ENCODE measurements around the gene POPDC2.

POPDC2 gene

DNA sequence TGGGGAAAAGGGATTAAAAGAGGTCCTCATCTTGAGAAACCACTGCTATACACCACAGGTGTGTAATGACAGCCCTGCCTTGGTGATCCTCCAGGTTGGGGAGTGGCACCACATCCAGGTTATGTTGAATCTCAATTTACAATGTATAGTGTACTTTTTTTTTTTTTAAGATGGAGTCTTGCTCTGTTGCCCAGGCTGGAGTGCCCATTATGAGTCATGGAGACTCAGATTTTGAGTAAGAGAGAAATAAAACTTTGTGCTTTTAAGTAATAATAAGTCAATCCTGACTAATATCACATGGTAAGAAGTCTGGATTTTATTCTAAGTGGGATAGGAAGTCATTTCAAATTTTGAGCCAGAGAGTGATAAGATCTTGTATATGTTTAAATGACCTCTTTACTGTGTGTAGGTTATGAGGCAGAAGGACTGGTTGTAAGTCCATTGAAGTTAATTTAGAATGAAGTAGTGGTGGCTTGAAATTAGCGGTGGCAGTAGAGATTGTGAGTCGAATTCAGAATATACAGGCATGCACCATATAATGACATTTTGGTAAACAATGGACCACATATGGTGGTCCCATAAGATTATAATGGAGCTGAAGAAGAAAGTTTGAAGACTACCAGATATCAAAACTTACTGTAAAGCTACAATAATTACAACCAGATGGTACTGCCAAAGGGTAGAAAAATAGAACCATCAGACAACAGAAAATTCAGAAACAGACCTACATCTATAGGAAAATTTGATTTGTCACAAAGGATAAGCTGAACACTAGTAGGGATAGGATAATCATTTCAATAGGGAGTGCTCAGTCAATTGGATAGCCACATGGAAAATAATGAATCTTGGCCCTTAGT is 20.7 kb downstream of the POPDC2 start:
- no peak for DNase-seq (ENCODE audit: low spot score)

DNA sequence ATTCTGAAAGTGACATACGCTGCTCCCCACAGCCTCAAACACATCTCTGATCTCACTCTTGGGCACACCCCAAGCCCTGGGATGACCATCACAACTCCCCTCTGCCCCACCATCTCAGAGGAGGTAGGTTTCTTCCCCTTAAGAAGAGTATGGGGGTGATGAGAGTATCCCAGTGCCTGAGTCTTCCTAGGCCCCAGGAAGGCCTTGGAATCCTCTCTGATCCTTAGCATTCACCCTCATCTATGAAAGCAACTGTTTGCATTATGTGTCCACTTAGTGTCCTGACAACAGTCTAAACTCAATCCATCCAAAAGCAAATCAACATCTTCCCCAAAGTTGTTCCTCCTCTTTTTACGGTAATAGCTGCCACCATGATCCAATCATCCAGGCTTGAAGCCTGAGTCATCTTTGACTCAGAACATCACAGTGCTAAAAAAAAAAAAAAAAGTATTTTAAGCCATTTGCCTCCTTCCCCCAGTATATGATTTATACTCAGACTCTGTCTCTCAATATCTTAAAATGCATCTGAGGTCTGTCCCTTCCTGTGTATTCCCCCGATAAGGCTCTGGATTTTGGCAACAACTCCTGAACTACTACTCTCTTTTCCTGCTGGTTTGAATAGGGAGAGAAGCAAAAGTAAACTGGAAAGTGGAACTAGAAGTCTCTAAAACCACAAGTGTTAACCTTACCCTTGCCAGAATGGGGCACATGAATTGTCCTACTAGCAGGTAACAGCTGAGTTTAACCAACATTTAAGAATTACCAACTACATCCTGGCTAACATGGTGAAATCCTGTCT is 22.5 kb downstream of the POPDC2 start:
- DNase-seq (ENCODE audit: low spot score), result no peak

DNA sequence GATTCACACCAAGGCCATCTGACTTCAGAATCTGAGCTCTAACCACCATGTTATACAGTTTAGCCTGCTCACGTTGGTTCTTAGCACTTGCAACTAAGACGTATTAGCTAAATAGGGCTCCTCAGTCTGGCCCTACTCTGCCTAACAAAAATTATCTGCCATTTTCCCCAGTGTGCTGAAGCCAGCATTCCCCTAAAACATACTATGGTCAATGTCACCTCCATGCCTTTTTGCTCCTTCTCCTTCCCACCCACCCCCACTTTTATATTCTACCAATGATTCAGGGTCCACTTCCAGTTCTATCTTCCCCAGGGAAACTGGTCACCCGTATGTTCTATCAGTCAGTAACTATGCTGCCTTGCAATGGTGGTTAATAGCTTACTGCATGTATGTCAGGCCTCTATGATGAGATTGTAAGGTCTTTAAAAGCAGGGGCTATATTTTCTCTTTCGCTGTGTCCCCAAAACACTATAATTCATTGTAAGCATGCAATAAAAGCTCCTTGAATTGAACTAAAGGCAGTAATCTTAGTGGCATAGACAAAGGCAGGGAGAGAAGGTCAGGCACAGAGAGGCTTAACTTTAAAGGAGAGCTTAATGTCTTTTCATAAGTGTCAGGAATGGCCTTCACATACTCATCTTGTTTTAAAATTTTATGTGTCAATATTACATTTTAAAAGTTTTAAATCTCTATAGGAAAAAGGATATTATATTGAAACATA is 23.3 kb downstream of the POPDC2 start:
- DNase-seq (ENCODE audit: low spot score), result no peak

DNA sequence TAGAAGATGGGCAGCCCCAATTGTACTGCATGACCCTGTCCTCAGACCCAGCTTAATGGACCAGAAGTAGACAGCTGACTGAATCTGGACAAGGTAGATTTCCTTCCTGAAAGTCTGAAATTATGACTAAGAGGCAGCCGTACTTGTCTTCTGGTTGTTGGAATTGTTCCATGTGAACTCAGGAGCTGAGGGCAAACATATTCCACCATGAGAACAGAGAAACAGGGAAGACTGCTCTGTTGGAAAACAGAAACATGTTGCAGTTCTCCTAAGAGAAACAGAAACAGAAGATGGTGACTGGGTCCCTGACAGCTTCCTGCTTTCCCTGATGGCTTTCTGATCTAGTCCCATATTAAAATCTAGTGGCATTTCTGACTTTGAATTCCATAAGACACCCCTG is 24.1 kb downstream of the POPDC2 start:
- no peak for DNase-seq (ENCODE audit: low spot score)

DNA sequence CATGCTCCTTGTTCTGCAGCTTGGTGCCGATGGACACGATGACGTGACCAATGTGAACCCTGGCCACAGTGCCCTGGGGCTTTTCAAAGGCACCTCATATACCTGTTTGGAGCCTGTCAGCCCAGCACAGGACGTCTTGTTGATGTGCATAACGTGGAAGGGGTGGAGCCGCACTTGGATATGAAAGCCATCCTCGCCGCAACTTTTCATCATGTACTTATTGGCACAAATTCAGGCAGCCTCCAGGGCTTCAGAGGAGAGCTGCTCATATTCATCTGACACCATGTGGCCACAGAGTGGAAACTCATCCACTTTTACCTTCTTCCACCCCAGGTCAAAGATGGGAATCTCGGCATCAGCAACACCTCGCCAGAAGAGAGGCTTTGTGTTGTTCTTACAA is 24.7 kb downstream of the POPDC2 start:
- DNase-seq (ENCODE audit: low spot score), result no peak

DNA sequence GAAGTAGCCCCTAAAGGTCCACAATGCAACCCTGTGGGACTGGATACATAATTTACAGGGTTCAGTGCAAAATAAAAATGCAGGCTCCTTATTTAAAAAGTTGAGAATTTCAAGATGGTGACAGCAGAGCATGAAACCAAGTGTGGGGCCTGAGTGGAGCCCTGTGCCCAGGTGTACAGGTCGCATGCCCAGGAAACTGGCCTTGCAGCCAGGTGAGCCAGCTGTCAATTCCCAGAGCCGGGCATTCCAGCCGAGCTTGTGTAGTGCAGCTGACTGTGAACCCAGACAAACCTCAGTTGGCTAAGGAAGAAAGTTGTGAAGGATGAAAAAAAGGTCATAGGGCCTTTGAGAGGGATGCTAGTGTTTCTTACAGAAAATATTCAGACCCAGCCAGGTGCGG is 27.6 kb downstream of the POPDC2 start:
- DNase-seq (ENCODE audit: low spot score), result no peak

DNA sequence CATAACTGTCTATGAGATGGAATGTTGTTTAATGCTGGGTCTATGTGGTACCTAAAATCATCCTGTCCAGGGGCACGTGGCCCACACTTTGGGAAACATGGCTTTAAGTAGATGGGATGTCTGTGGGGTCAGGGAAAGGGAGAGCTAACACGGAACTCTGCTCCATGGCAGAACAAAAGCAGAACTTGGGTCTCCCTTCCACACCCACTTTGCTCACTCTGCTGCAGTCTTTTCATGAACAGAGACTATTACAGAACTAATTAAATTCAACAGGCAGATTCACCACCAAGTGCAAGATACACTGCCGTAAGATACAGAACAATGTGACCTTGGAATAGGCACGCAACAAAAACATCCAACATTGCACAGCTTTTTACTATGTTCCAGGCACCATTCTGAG is 28.2 kb downstream of the POPDC2 start:
- DNase-seq (ENCODE audit: low spot score), result no peak

DNA sequence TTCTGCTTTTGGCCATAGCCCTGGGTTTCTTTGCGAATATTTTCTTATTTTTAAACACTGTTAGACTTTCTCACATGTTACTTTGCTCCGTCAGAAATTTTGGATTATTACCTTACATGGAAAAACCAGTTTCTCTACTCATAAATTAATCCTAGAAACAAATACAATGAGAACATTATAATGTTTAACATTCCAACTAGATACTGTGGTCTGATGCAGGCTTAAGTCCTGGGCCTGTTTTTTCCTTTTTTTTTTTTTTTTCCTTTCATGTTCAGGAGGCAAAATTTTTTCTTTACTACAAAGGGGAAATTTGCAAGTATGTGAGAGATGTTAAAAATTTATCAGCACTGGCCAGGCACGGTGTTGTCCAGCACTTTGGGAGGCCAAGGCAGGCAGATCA is 28.9 kb downstream of the POPDC2 start:
- no peak for DNase-seq (ENCODE audit: low spot score)

DNA sequence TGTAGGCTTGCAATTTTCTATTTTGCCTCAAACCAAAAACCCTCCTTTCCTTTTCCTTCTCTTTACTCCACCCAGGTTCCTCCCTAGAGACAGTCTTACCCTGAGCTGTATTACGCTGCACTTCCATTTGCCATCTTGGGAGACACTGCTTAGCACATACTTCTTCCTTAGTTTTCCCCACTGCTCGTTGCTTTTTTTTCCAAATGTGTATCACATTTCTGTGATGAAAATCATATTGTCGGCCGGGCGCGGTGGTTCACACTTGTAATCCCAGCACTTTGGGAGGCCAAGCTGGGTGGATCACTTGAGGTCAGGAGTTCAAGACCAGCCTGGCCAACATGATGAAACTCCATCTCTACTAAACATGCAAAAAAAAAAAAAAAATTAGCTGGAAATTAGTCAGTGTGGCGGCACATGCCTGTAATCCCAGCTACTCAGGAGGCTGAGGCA is 29.5 kb downstream of the POPDC2 start:
- DNase-seq (ENCODE audit: low spot score), result no peak

DNA sequence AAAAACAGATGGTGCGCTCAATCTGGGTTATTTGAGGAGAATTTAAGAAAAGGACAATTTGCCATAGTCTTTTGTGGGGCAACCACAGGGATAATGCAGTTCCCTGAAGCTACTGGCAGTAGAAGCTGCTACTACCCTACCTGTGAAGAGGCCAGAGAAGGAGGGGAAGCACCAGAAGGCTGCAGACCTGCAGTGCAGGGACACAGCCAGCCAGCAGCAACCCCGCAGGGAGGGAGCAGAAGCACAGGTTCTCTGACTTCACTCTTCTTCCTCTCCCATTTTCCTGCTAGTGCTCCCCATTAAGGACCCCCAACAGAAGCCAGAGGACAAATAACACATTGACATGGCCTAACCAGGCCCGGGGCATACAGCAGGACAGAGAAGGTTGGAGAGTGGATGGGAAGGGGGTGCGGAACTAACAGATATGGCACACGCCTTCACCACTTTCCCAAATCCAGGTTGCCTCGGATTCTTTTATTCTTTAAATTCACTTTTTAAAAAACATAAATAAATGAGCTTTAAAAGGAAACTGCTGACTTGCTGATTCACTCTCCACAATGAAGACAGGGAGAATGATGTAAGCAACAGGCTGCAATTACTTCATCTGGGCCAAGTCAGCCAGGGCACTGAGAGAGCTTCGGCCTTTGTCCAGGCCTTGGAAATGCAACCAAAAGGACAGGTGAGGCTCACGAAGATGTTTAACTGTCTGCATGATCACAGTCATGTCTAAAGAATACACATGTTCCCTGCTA is 30.1 kb downstream of the POPDC2 start:
- DNase-seq (ENCODE audit: low spot score), result no peak

DNA sequence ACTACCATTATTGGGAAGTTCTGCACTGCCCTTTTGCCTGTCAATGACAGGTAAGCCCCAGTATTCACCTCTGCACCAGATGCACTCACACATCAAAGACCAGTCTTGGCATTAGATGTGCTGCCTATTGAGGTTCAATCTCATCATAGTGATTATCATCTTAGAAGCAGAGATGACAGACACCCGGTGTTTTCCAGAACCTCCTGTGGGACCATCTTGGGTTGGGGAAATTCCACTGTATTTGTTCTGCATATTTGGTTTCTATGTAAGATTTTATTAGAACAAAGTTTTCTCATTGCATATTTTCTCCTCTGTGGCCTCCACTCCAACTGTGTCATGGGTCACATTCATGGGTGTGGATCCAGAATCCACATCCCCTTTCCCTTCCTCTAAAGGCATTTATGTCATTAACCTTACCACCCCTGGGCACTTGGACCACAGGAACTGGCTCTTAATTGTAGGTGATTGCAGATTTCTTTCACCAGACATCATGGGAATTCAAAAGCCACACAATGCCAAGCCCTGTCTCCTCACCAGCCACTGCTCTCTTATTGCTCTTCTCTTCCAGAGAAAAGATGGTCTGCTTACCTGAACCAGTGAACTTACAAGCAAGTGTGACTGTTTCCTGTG is 31.5 kb downstream of the POPDC2 start:
- DNase-seq (ENCODE audit: low spot score), result no peak

DNA sequence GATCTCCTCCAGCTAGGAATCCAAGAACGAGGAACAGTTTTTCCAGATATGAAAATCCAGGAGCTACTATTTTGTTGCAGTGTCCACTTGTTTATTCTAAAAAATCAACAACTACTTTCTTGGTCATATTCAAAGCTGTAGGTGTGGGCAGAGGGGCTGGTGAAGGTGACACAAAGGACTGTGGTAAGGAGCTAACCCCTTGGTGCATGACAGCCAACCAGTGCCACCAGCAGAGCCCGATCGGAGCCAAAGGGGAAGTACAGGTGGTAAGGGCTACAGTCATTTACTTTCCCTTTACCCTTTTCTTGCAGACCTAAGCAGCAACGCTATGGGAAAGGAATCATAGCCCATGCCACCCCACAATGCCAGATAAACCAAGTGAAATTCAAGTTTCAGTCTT is 32.0 kb downstream of the POPDC2 start:
- no peak for DNase-seq (ENCODE audit: low spot score)

DNA sequence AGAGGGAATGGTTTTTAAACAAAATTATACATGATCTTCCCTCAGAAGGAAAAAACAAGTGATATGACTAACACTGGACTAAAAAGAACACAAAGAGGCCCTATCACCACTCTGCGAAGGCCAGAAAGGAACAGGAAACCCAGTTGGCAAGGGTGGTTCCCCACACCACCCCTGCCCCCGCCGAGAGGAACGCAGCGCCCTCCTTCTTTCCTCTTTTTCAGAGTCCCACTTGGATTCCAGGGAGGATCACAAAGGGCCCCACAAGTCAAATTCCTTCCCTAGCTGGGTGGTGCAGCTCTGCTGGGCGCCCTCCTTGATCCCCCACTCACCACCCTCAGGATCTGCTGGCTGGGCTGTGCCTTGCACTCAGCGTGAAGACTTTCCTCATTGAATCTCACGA is 32.9 kb downstream of the POPDC2 start:
- DNase-seq (ENCODE audit: low spot score), result no peak

DNA sequence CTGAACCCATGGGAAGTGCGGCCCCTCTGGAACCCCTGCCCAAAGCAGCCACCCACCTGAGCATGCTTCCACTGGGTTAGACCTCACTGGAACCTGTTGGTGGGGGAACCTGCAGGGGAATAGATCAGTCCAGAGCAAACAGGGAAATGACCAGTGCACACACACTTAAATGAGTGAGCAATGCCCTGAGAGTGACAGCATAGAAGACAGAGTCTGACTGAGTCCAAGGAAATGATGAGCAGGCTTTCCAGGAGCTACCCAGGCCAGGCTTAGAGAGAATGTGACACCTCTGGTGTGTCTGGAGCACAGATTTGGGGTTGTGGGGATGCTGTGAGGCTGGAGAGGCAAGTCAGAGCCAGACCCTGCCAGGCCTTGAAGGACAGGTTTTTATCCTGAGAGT is 34.2 kb downstream of the POPDC2 start:
- no peak for DNase-seq (ENCODE audit: low spot score)

DNA sequence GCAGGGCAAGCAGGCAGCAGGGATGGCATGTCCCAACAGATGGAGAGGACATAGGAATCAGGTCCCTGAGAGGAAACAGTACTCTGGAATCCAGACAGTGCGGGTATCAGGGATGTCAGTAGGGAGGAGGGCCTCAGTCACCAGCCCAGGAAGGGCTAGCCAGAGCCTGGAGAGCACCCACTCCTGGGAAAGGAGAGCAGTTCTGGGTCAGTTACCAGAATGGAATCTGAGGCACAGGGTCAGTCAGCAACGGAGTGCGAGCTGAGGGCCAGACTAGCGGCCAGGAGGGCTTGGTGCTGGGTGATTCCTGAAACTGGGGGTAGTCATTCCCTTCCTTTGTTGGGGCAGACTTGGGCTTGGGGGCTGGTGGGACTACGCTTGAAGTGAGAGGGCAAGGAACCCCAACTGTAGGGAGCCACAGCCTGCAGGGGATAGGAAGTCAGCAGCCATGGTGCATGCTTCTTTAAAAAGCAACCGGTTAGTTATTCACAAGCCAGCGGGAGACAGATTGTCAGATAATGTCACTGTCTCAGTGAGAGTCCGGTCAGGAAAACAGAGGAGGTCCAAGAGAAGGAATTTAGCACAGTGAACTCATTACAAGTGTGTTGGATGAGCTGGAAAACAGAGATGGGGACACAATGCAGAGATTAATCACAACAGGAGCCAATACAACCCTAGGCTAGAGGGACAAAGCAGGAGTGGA is 34.8 kb downstream of the POPDC2 start:
- DNase-seq (ENCODE audit: low spot score), result no peak

DNA sequence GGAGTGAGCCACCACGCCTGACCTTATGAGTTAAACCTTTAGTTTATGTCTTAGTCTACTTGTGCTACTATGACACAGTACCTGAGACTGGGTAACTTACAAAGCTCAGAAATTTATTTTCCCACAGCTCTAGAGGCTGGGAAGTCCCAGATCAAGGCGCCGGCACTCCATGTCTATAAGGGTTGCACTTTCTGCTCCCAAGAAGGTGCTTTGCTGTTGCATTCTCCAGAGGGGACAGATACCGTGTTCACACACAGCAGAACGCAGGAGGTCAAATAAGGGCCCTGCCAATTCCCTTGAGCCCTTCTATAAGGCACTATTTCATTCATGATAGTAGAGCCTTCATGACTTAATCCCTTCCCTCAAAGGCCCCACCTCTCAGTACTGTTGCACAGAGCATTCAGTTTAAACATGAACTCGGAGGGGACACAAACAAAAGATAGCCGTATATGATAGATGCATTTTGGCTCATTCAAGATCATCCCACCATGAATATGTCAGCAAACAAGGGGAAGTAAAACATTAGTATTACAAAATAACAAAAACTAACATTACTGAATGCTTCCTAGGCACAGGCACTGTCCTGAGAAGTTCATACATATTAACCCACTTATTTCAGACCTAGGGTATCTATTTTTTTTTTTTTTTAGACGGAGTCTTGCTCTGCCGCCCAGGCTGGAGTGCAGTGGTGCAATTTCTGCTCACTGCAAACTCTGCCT is 36.2 kb downstream of the POPDC2 start:
- no peak for DNase-seq (ENCODE audit: low spot score)

DNA sequence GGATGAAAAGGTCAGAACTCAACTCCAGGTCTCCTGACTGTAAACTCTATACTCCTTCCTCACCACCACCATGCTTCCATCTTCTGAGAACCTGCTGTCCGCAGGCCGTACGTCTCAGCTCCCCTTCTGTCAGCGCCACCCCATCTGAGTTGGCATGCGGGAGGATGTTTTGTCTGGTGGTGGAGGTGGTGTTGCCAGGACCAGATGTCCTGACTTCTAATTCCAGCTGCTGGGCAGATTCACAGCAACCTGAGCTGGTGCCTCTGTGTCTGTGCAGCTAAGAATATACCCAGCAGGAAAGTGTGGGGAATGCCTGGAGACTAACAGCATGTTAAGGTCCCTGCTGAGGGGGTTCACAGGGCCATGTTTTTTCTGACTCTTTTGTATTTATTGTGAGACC is 39.5 kb downstream of the POPDC2 start:
- no peak for DNase-seq (ENCODE audit: low spot score)

DNA sequence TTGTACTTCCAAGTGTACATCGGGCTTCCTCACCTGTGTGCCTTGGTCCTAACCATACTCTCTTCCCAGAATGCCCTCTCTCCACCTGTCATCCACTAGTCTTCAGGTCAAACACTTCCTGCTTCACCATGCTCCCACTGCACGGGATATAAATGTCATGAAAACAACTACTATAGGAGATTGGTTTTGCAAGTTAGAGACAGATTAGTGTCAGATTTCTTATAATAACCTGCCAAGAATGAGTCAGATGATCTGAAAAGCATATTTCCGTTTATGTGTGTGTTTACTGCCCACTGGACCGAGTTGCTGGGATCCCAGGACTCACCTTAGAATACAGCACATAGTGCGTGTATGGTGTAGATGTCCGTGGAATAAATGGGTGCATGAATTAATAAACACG is 41.3 kb downstream of the POPDC2 start:
- DNase-seq (ENCODE audit: low spot score), result no peak

DNA sequence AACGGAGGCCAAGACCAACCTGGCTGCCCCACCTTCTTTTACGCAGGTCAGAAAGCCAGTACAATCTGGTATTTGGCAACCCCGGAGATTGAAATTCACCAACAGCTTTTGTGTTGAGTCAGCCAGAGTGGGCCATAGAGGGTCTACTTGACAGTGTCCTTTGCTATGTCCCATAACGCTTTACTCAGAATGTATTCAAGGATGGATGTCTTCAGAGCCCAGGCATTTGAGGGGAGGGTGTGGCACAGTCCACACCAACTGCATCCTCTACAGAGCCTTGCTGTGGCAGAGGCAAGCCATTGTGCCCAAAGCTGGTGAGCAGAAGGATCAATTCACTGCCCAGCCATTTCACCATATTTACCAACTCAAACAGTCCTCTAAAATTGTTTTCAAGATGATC is 44.3 kb downstream of the POPDC2 start:
- DNase-seq (ENCODE audit: low spot score), result no peak

DNA sequence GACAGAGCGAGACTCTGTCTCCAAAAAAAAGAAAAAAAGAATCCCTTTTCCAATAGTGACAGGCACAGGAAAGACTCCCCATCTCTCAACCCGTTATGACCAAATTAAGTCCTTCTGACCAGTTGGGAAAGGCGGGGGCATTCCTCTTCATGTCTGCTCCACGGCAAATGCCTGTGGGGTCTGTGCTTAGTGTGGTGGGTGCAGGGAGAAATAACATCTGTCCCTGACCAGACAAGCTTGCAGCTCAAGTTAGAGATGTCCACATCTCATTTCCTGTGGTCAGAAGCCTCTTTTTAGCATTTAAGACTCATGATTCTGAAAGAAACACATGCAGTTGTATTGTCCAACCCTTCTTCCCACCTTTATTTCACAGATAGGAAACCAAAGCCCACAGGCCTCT is 46.5 kb downstream of the POPDC2 start:
- DNase-seq (ENCODE audit: low spot score), result no peak
